IMR-90 (cell line): ENCODE measurements around the gene GCH1. TPM values are rescaled to one million over a fixed set of nuclear protein-coding genes. Genes with fewer than 3 reads are reported as not detected.

ENCODE experiments used
- ATAC-seq: fragments of 200-7000 bp; cut with Tn5 transposase; 2 replicates; pipeline ENCODE4 v1.9.1; 2020; ENCODE audit warnings: low read depth, mild to moderate bottlenecking, moderate library complexity
- BruUV-seq: library from RNA; stranded (reverse); fragments of 400-500 nt; replicated peaks from 2 replicates; lab custom pipeline; 2021; lab: Mats Ljungman, UMichigan
- CTCF ChIA-PET: fragments of 300-600 bp; formaldehyde crosslinking; extraction: SDS; loops from one replicate; lab custom pipeline; 2021; ENCODE audit warnings: antibody characterized with exemption; lab: Yijun Ruan, JAX
- POLR2A ChIA-PET: fragments of 300-600 bp; sonication (Branson Sonifier 250); formaldehyde crosslinking; loops from one replicate; lab custom pipeline; 2022; ENCODE audit warnings: antibody characterized with exemption; ENCODE audit not compliant: unreplicated experiment; lab: Charles Lee
- DNase-seq: peaks from one replicate; pipeline ENCODE4 v3.0.0; 2013
- H2AFZ ChIP-seq: replicated peaks from 2 replicates; pipeline ENCODE3; 2013; ENCODE audit warnings: low read length, mild to moderate bottlenecking; ENCODE audit not compliant: poor library complexity
- H2AK5ac ChIP-seq: 2 replicates; pipeline ENCODE4 v1.6.1; 2013; ENCODE audit warnings: low read depth, low read length, inconsistent platforms
- H2AK9ac ChIP-seq: replicated peaks from 2 replicates; pipeline ENCODE3; 2013; ENCODE audit warnings: mild to moderate bottlenecking, low read depth, low read length, moderate library complexity; ENCODE audit not compliant: poor library complexity
- H2BK120ac ChIP-seq: 2 replicates; pipeline ENCODE4 v1.6.1; 2013; ENCODE audit warnings: low read depth, low read length, inconsistent platforms
- H2BK15ac ChIP-seq: 3 replicates; pipeline ENCODE4 v1.6.1; 2013; ENCODE audit warnings: low read depth, low read length, inconsistent platforms
- H2BK20ac ChIP-seq: 2 replicates; pipeline ENCODE4 v1.6.1; 2013; ENCODE audit warnings: low read depth, mild to moderate bottlenecking, inconsistent platforms, low read length, moderate library complexity
- H2BK5ac ChIP-seq: 2 replicates; pipeline ENCODE4 v1.6.1; 2013; ENCODE audit warnings: mild to moderate bottlenecking, low read depth, low read length, inconsistent platforms; ENCODE audit not compliant: poor library complexity, severe bottlenecking
- H3K14ac ChIP-seq: replicated peaks from 2 replicates; pipeline ENCODE4 v1.6.1; 2013; ENCODE audit warnings: low read depth, low read length, inconsistent platforms
- H3K18ac ChIP-seq: 2 replicates; pipeline ENCODE4 v1.6.1; 2013; ENCODE audit warnings: low read depth, low read length, control low read depth
- H3K23ac ChIP-seq: 2 replicates; pipeline ENCODE4 v1.6.1; 2013; ENCODE audit warnings: low read depth, low read length, inconsistent platforms
- H3K27ac ChIP-seq: 2 replicates; pipeline ENCODE4 v1.5.1; 2013; ENCODE audit warnings: mild to moderate bottlenecking, control low read depth, low read length; ENCODE audit not compliant: insufficient read depth
- H3K27me3 ChIP-seq: 2 replicates; pipeline ENCODE4 v1.6.1; 2013; ENCODE audit warnings: low read length; ENCODE audit not compliant: control insufficient read depth, insufficient read depth
- H3K36me3 ChIP-seq: 2 replicates; pipeline ENCODE4 v1.6.1; 2013; ENCODE audit warnings: low read length, mixed read lengths; ENCODE audit not compliant: control insufficient read depth, insufficient read depth
- H3K4ac ChIP-seq: 2 replicates; pipeline ENCODE4 v1.6.1; 2013; ENCODE audit warnings: low read depth, low read length, inconsistent platforms
- H3K4me1 ChIP-seq: 2 replicates; pipeline ENCODE4 v1.6.1; 2013; ENCODE audit warnings: low read length, mixed read lengths; ENCODE audit not compliant: control insufficient read depth, insufficient read depth
- H3K4me2 ChIP-seq: 2 replicates; pipeline ENCODE4 v1.6.1; 2013; ENCODE audit warnings: low read depth, mild to moderate bottlenecking, control low read depth, low read length, moderate library complexity
- H3K4me3 ChIP-seq: 2 replicates; pipeline ENCODE4 v1.5.1; 2013; ENCODE audit warnings: low read depth, mild to moderate bottlenecking, control low read depth, low read length, moderate library complexity; ENCODE audit not compliant: insufficient read depth
- H3K56ac ChIP-seq: 2 replicates; pipeline ENCODE4 v1.6.1; 2013; ENCODE audit warnings: low read length, inconsistent platforms; ENCODE audit not compliant: insufficient read depth; ENCODE audit errors: extremely low read depth
- H3K79me1 ChIP-seq, 2 experiments: 2 replicates each; pipeline ENCODE4 v1.6.1; 2013; ENCODE audit warnings: low read length in 2 of 2, inconsistent platforms in 1 of 2, low read depth in 1 of 2
- H3K9ac ChIP-seq: 2 replicates; pipeline ENCODE4 v1.6.1; 2013; ENCODE audit warnings: low read depth, low read length, control low read depth
- H3K9me1 ChIP-seq: 2 replicates; pipeline ENCODE4 v1.6.1; 2013; ENCODE audit warnings: low read length, inconsistent platforms; ENCODE audit not compliant: insufficient read depth
- H3K9me3 ChIP-seq: 2 replicates; pipeline ENCODE4 v1.6.1; 2013; ENCODE audit warnings: low read length; ENCODE audit not compliant: control insufficient read depth, insufficient read depth
- H4K20me1 ChIP-seq: 2 replicates; pipeline ENCODE4 v1.6.1; 2013; ENCODE audit warnings: low read length, inconsistent platforms; ENCODE audit not compliant: insufficient read depth
- H4K5ac ChIP-seq: 2 replicates; pipeline ENCODE4 v1.6.1; 2013; ENCODE audit warnings: mild to moderate bottlenecking, low read depth, low read length, control low read depth
- H4K8ac ChIP-seq, 2 experiments: 2 replicates each; pipeline ENCODE4 v1.6.1; 2013; ENCODE audit warnings: low read depth in 2 of 2, low read length in 2 of 2, control low read depth in 1 of 2, inconsistent platforms in 1 of 2
- H4K91ac ChIP-seq: 2 replicates; pipeline ENCODE4 v1.6.1; 2013; ENCODE audit warnings: low read depth, low read length, inconsistent platforms; ENCODE audit not compliant: insufficient read depth
- BHLHE40 ChIP-seq: fragments of 150-350 bp; IDR thresholded peaks from 2 replicates; pipeline ENCODE4 v1.6.1; 2016; ENCODE audit warnings: mild to moderate bottlenecking, low read depth, low read length
- CEBPB ChIP-seq: IDR thresholded peaks from 2 replicates; pipeline ENCODE4 v1.6.1; 2012; ENCODE audit warnings: low read depth, low read length, improper control_type of control experiment
- CHD1 ChIP-seq: IDR thresholded peaks from 2 replicates; pipeline ENCODE4 v1.6.1; 2012; ENCODE audit warnings: low read depth, low read length, improper control_type of control experiment
- FOS ChIP-seq: fragments of 150-350 bp; IDR thresholded peaks from 2 replicates; pipeline ENCODE4 v1.6.1; 2016; ENCODE audit warnings: low read depth, low read length
- MAZ ChIP-seq: IDR thresholded peaks from 2 replicates; pipeline ENCODE4 v1.6.1; 2012; ENCODE audit warnings: low read depth, mild to moderate bottlenecking, low read length, improper control_type of control experiment, moderate library complexity, borderline replicate concordance
- MXI1 ChIP-seq: IDR thresholded peaks from 2 replicates; pipeline ENCODE4 v1.6.1; 2012; ENCODE audit warnings: low read depth, mild to moderate bottlenecking, low read length, moderate library complexity, borderline replicate concordance
- NFE2L2 ChIP-seq: fragments of 150-350 bp; IDR thresholded peaks from 2 replicates; pipeline ENCODE4 v1.6.1; 2016; ENCODE audit warnings: low read depth, mild to moderate bottlenecking, low read length
- POLR2A ChIP-seq: IDR thresholded peaks from 2 replicates; pipeline ENCODE4 v1.6.1; 2012; ENCODE audit warnings: mild to moderate bottlenecking, low read depth, low read length
- RAD21 ChIP-seq: IDR thresholded peaks from 2 replicates; pipeline ENCODE4 v1.6.1; 2012; ENCODE audit warnings: low read length, improper control_type of control experiment
- RCOR1 ChIP-seq: IDR thresholded peaks from 2 replicates; pipeline ENCODE4 v1.6.1; 2012; ENCODE audit warnings: mild to moderate bottlenecking, low read length, improper control_type of control experiment; ENCODE audit not compliant: insufficient replicate concordance
- RFX5 ChIP-seq: IDR thresholded peaks from 2 replicates; pipeline ENCODE4 v1.8.0; 2012; ENCODE audit warnings: low read depth, mild to moderate bottlenecking, low read length, moderate library complexity
- SMC3 ChIP-seq: fragments of 150-350 bp; IDR thresholded peaks from 2 replicates; pipeline ENCODE4 v1.6.1; 2016; ENCODE audit warnings: low read depth, mild to moderate bottlenecking, antibody characterized with exemption, low read length, moderate library complexity
- WGBS, 2 experiments: methylation state at CpG; one replicate each; pipeline versions ENCODE4 v1.1.5 to v1.1.7; 2013; ENCODE audit warnings: missing lambda C conversion rate in 2 of 2; ENCODE audit not compliant: insufficient read length in 1 of 2; ENCODE audit errors: extremely low coverage in 2 of 2; 5-methylcytosine and 5-hydroxymethylcytosine counted together
- dilution Hi-C: fragments of 300-500 bp; cut with HindIII; formaldehyde crosslinking; loops from one replicate; pipeline ENCODE4 v1.14.3; 2018; ENCODE audit warnings: low sequenced_read_pairs; ENCODE audit not compliant: unreplicated experiment
- in situ Hi-C: fragments of 300-500 bp; cut with MboI; formaldehyde crosslinking; loops from 3 replicates; pipeline ENCODE4 v1.14.3; 2019; ENCODE audit warnings: low sequenced_read_pairs, inconsistent platforms, mixed read lengths
- intact Hi-C: fragments of 100-400 bp; cut with micrococcal nuclease; formaldehyde crosslinking; loops from 2 replicates; pipeline ENCODE4 v1.10.0; 2022
- polyA plus RNA-seq, 3 experiments: library from polyadenylated mRNA; depleted of rRNA; stranded (reverse); fragments of >200 nt; gene quantifications; 2 replicates each; pipeline ENCODE4 v1.2.3, GENCODE V29; 2012; ENCODE audit warnings: low replicate concordance in 1 of 3
- total RNA-seq: library from RNA; depleted of rRNA; stranded (reverse); fragments of >200 nt; gene quantifications from 2 replicates; pipeline ENCODE4 v1.2.3, GENCODE V29; 2012
- TF ChIP-seq, protein P1 (sequence below): conservative IDR thresholded peaks from 2 replicates; pipeline ENCODE4 v1.5.1; 2012; ENCODE audit warnings: mild to moderate bottlenecking, low read depth, low read length, improper control_type of control experiment
- TF ChIP-seq, protein P2 (sequence below): fragments of 150-350 bp; IDR thresholded peaks from 2 replicates; pipeline ENCODE4 v1.6.1; 2016; ENCODE audit warnings: low read depth, mild to moderate bottlenecking, low read length, moderate library complexity, borderline replicate concordance
- TF ChIP-seq, protein P3 (sequence below): fragments of 150-350 bp; IDR thresholded peaks from 2 replicates; pipeline ENCODE4 v1.6.1; 2017; ENCODE audit warnings: mild to moderate bottlenecking, antibody characterized with exemption, low read length, low read depth

GCH1 gene
- total and polyA plus RNA-seq, 2 of the 4 experiments (the other 2 are of a cell fraction) = 0.54 to 0.74 TPM

DNA sequence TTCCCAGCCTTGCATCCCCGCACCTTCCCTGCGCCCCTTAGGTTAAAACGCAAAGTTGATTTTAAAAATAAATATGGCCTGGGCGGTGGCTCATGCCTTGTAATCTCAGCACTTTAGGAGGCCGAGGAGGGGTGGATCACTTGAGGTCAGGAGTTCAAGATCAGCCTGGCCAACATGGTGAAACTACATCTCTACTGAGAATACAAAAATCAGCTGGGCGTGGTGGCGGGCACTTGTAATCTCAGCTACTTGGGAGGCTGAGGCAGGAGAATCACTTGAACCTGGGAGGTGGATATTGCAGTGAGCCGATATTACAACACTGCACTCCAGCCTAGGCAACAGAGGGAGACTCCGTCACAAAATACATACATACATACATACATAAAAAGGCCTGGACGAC, 96.0 kb downstream of the GCH1 start:
- H3K14ac ChIP-seq = no peak overlapping the region
- H3K27me3 ChIP-seq = peaks cover 5% of the 10 kb centered on the region
- DNase-seq = no peak
- H2AFZ ChIP-seq = no peak overlapping the region
- H2AK9ac ChIP-seq = no peak overlapping the region
- ATAC-seq = no peak
- no peak overlapping the region for H3K4me2 ChIP-seq
- in situ Hi-C loops (loop anchor here (10.0 kb wide), 1 partner anchor 252 kb away; no protein-coding TSS in a partner anchor), dilution Hi-C loops (no loop called here), intact Hi-C loops (loop anchor here (1.0 to 5.0 kb wide), 3 partner anchors 242 to 439 kb away; partner anchors contain the start of gene CGRRF1)
- 0 out of 2 replicates have a peak, but pooled peaks cover 3% of the 10 kb centered on the region for H3K9me1 ChIP-seq
- ChIA-PET POLR2A (no interaction called here), CTCF (interaction anchor here (0.8 to 1.2 kb wide), 2 partner anchors 10 to 14 kb away, joined by 5 read pairs; no protein-coding TSS in a partner anchor)
- no peak overlapping the region for H2AK5ac ChIP-seq
- no peak overlapping the region for H2BK5ac ChIP-seq
- no peak overlapping the region for H4K91ac ChIP-seq
- H3K79me1 ChIP-seq = no peaks in the 10 kb centered on the region; a peak in 1 of 4 replicates
- no peak for TF ChIP-seq NFE2L2
- no peak for TF ChIP-seq RFX5
- TF ChIP-seq MXI1 = no peak
- no peak for TF ChIP-seq POLR2A
- TF ChIP-seq SMC3 = no peak
- no peak for TF ChIP-seq RAD21
- TF ChIP-seq CHD1 = no peak
- TF ChIP-seq FOS = no peak
- TF ChIP-seq, protein P1, sequence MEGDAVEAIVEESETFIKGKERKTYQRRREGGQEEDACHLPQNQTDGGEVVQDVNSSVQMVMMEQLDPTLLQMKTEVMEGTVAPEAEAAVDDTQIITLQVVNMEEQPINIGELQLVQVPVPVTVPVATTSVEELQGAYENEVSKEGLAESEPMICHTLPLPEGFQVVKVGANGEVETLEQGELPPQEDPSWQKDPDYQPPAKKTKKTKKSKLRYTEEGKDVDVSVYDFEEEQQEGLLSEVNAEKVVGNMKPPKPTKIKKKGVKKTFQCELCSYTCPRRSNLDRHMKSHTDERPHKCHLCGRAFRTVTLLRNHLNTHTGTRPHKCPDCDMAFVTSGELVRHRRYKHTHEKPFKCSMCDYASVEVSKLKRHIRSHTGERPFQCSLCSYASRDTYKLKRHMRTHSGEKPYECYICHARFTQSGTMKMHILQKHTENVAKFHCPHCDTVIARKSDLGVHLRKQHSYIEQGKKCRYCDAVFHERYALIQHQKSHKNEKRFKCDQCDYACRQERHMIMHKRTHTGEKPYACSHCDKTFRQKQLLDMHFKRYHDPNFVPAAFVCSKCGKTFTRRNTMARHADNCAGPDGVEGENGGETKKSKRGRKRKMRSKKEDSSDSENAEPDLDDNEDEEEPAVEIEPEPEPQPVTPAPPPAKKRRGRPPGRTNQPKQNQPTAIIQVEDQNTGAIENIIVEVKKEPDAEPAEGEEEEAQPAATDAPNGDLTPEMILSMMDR = no peak
- no peak for TF ChIP-seq MAZ
- no peak for TF ChIP-seq CEBPB
- TF ChIP-seq RCOR1 = no peak
- TF ChIP-seq, protein P2, sequence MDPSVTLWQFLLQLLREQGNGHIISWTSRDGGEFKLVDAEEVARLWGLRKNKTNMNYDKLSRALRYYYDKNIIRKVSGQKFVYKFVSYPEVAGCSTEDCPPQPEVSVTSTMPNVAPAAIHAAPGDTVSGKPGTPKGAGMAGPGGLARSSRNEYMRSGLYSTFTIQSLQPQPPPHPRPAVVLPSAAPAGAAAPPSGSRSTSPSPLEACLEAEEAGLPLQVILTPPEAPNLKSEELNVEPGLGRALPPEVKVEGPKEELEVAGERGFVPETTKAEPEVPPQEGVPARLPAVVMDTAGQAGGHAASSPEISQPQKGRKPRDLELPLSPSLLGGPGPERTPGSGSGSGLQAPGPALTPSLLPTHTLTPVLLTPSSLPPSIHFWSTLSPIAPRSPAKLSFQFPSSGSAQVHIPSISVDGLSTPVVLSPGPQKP = no peak
- no peak for TF ChIP-seq BHLHE40
- TF ChIP-seq, protein P3, sequence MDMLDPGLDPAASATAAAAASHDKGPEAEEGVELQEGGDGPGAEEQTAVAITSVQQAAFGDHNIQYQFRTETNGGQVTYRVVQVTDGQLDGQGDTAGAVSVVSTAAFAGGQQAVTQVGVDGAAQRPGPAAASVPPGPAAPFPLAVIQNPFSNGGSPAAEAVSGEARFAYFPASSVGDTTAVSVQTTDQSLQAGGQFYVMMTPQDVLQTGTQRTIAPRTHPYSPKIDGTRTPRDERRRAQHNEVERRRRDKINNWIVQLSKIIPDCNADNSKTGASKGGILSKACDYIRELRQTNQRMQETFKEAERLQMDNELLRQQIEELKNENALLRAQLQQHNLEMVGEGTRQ = no peak
- WGBS, 2 experiments = no CpG with 5 or more reads among the region's 10 CpGs
- no peak overlapping the region for H2BK20ac ChIP-seq
- H3K4me3 ChIP-seq = no peak overlapping the region
- no peak overlapping the region for H3K4ac ChIP-seq
- H2BK15ac ChIP-seq = no peak overlapping the region
- H3K9ac ChIP-seq = no peak overlapping the region
- no peak overlapping the region for H4K5ac ChIP-seq
- H3K18ac ChIP-seq = no peak overlapping the region
- H3K56ac ChIP-seq = no peak overlapping the region
- H3K23ac ChIP-seq = no peak overlapping the region
- H4K20me1 ChIP-seq = no peaks in the 10 kb centered on the region
- no peak overlapping the region for H3K27ac ChIP-seq
- no peak overlapping the region for H4K8ac ChIP-seq
- no peaks in the 10 kb centered on the region for H3K9me3 ChIP-seq
- no TSS peak for BruUV-seq
- H3K36me3 ChIP-seq = no peaks in the 10 kb centered on the region
- peaks cover 3% of the 10 kb centered on the region; the same call in 1 of the 2 replicates for H3K4me1 ChIP-seq
- H2BK120ac ChIP-seq = no peak overlapping the region
